Activated naive CD4-positive, alpha-beta T cell treated with anti-CD3 and anti-CD28 coated beads, Interleukin-2, amount 50 U/mL, for 24 hours (primary cell): ENCODE measurements around the gene GSTA2.

ENCODE experiments used
- H3K27ac Mint-ChIP-seq: one replicate; pipeline ENCODE4 v1.8.0; 2021; ENCODE audit warnings: mild to moderate bottlenecking, mixed read lengths
- H3K27me3 Mint-ChIP-seq: one replicate; pipeline ENCODE4 v1.8.0; 2021; ENCODE audit warnings: mixed read lengths
- H3K36me3 Mint-ChIP-seq: one replicate; pipeline ENCODE4 v1.8.0; 2021; ENCODE audit warnings: mixed read lengths
- H3K4me1 Mint-ChIP-seq: one replicate; pipeline ENCODE4 v1.8.0; 2021; ENCODE audit warnings: mixed read lengths
- H3K4me3 Mint-ChIP-seq: one replicate; pipeline ENCODE4 v1.8.0; 2021; ENCODE audit warnings: mild to moderate bottlenecking, mixed read lengths
- H3K9me3 Mint-ChIP-seq: one replicate; pipeline ENCODE4 v1.8.0; 2021; ENCODE audit warnings: mixed read lengths

Gene GSTA2

DNA sequence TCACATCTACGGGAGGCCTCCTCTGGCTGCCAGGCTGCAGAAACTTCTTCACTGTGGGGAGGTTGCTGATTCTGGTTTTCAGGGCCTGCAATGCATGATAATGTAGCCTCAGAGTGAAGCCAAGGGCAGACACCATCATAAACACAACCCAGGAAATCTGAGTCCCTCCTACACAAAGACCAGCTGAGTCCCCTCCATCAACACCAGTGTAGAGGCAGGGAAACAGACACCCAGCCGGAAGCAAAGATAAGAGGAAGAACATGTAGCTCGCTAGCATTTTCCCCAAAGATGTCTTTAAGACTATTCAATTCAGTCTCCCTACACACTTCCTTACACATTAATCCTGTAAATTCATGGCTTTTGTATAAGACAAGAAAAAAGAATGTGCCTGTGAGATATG is 23.6 kb downstream of the GSTA2 start:
- no peak overlapping the region for H3K4me3 Mint-ChIP-seq
- H3K27me3 Mint-ChIP-seq, result peaks cover 4% of the 10 kb centered on the region
- no peak overlapping the region for H3K27ac Mint-ChIP-seq
- H3K36me3 Mint-ChIP-seq, result peaks cover 1% of the 10 kb centered on the region
- H3K4me1 Mint-ChIP-seq, result no peaks in the 10 kb centered on the region
- peaks cover 7% of the 10 kb centered on the region for H3K9me3 Mint-ChIP-seq

DNA sequence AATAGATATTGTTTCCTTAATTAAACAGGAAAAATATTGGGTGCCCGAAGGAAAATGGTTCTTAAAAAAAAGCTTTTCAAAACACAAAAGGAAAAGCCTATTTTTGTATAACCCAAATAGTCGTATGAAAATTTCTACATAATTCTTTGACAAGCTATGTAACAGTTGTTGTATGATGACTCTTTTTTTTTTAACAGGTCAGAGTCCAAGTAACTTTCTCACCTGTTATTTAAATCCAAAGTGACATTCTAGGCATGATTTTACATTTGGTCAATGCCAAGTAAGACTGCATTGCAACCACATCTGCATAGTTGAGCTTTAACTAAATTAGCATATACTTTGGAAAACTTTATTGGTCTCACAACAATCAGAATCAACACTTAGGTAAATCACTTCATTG is 24.1 kb downstream of the GSTA2 start:
- H3K4me3 Mint-ChIP-seq, result no peak overlapping the region
- H3K9me3 Mint-ChIP-seq, result peaks cover 7% of the 10 kb centered on the region
- H3K4me1 Mint-ChIP-seq, result no peaks in the 10 kb centered on the region
- H3K27me3 Mint-ChIP-seq, result peaks cover 4% of the 10 kb centered on the region
- no peak overlapping the region for H3K27ac Mint-ChIP-seq
- H3K36me3 Mint-ChIP-seq, result peaks cover 1% of the 10 kb centered on the region

DNA sequence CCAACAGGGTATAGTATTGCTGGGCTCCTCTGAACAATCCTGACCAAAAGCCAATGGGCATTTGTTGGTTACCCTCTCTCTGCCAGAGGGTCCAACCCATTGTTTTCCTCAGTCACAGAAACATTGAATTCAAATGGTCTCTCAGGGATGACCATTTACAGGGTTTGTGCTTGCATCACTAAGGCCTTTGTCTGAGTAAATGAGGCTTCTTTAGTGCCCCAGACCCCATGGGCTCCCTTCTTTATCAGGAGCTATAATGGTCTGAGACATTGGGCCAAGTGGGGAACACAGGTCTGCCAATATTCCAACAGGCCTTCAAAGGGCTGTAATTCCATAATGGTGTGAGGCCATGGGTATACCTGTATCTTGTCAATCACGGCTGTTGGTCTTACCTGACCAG is 27.1 kb downstream of the GSTA2 start:
- H3K4me1 Mint-ChIP-seq, result no peaks in the 10 kb centered on the region
- no peaks in the 10 kb centered on the region for H3K36me3 Mint-ChIP-seq
- H3K9me3 Mint-ChIP-seq, result peaks cover 7% of the 10 kb centered on the region
- no peak overlapping the region for H3K4me3 Mint-ChIP-seq
- no peaks in the 10 kb centered on the region for H3K27me3 Mint-ChIP-seq
- no peak overlapping the region for H3K27ac Mint-ChIP-seq

DNA sequence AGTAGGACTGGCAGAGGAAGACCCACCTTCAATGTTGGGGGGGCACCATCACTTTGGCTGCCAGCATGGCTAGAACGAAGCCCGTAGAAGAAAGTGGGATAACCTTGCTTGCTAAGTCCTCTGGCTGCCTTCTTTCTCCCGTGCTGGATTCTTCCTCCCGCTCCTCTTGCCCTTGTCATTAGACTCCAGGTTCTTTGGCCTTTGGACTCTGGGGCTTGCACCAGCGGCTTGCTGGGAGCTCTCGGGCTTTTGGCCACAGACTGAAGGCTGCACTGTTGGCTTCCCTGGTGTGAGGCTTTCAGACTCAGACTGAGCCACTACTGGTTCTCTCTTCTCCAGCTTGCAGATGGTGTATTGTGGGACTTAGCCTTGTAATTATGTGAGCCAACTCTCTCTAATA is 28.2 kb downstream of the GSTA2 start:
- no peak overlapping the region for H3K27ac Mint-ChIP-seq
- H3K4me3 Mint-ChIP-seq, result no peak overlapping the region
- H3K36me3 Mint-ChIP-seq, result no peaks in the 10 kb centered on the region
- H3K27me3 Mint-ChIP-seq, result no peaks in the 10 kb centered on the region
- H3K4me1 Mint-ChIP-seq, result no peaks in the 10 kb centered on the region
- H3K9me3 Mint-ChIP-seq, result no peaks in the 10 kb centered on the region

DNA sequence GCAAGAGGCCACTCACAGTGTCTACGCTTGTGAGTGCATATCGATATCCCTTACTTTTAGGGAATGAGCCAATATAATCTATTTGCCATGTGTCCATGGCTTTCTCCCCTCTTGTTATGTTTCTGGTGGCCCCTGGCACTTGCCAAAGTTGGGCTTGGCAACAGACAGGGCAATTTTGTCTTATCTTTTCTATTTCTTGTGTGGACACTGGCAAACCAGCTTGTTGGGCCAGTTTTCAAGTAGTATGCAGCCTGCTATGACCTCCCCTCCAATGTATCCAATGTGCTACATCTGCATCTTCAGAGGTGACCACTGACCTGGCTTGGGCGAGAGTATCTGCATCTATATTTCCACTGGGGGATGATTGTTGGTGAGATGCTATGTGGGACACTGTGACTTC is 29.2 kb downstream of the GSTA2 start:
- no peaks in the 10 kb centered on the region for H3K36me3 Mint-ChIP-seq
- H3K4me1 Mint-ChIP-seq, result no peaks in the 10 kb centered on the region
- no peaks in the 10 kb centered on the region for H3K9me3 Mint-ChIP-seq
- H3K4me3 Mint-ChIP-seq, result no peak overlapping the region
- no peaks in the 10 kb centered on the region for H3K27me3 Mint-ChIP-seq
- H3K27ac Mint-ChIP-seq, result no peak overlapping the region

DNA sequence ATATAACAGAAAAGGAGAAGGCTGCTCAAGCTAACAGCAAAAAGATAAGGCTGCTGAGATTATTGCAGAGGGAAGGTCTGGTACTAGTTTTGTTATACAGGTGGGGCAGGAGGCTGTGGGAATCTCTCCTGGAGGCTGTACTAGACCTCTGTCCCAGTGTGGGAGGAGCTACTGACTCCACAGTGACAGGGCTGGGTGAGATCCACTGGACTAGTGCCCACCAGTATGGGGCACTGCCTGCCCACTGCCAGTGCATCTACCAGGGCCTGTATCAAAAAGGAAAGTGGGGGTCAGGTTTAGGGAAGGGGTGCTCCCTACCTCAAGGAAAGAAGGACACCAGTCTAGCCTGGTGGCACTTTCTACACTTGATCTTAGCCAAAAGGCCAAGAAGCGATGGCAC is 30.1 kb downstream of the GSTA2 start:
- H3K4me3 Mint-ChIP-seq, result no peak overlapping the region
- H3K36me3 Mint-ChIP-seq, result no peaks in the 10 kb centered on the region
- H3K9me3 Mint-ChIP-seq, result no peaks in the 10 kb centered on the region
- no peaks in the 10 kb centered on the region for H3K27me3 Mint-ChIP-seq
- no peaks in the 10 kb centered on the region for H3K4me1 Mint-ChIP-seq
- no peak overlapping the region for H3K27ac Mint-ChIP-seq

DNA sequence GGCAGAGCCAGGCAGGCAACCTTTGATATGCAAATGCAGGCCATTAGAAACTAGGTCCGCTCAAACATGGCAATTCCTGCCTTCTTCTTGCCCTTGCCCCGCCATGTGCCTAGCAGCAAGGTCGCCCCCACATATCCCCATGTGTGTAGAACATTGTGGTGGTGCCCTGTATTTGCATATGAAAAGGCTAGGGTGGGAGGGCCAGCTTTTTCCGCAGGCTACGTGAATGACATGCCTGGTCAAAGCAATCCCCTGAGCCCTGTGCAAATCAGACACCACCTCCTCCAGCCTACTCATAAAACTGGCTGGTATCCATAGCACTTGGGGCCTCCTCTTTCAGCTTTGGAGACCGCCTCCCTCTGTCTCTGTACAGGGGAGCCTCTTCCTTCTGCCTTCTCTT is 31.6 kb downstream of the GSTA2 start:
- no peaks in the 10 kb centered on the region for H3K9me3 Mint-ChIP-seq
- H3K4me1 Mint-ChIP-seq, result no peaks in the 10 kb centered on the region
- no peaks in the 10 kb centered on the region for H3K27me3 Mint-ChIP-seq
- no peak overlapping the region for H3K4me3 Mint-ChIP-seq
- H3K36me3 Mint-ChIP-seq, result no peaks in the 10 kb centered on the region
- no peak overlapping the region for H3K27ac Mint-ChIP-seq

DNA sequence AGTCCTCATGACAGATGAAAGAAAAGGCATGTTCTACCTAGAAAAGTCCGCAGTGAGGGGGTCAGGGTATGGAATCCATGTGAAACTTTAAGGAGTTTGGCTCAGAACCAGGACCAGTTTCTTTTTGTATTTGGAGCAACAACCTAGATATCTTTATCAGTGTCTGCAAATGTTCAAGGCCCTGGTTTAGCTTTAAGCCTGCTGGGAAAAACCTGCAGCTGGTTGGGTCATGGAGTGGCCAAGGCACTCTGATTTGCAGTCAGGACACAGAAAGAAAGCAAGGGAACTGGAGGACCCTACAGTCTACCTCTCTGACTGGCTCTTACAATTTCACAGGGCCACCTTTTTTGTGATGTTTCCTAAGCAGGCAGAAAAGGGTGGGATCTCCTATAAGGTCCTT is 33.7 kb downstream of the GSTA2 start:
- H3K4me3 Mint-ChIP-seq, result no peak overlapping the region
- no peaks in the 10 kb centered on the region for H3K27me3 Mint-ChIP-seq
- no peaks in the 10 kb centered on the region for H3K4me1 Mint-ChIP-seq
- H3K9me3 Mint-ChIP-seq, result no peaks in the 10 kb centered on the region
- H3K27ac Mint-ChIP-seq, result no peak overlapping the region
- no peaks in the 10 kb centered on the region for H3K36me3 Mint-ChIP-seq

DNA sequence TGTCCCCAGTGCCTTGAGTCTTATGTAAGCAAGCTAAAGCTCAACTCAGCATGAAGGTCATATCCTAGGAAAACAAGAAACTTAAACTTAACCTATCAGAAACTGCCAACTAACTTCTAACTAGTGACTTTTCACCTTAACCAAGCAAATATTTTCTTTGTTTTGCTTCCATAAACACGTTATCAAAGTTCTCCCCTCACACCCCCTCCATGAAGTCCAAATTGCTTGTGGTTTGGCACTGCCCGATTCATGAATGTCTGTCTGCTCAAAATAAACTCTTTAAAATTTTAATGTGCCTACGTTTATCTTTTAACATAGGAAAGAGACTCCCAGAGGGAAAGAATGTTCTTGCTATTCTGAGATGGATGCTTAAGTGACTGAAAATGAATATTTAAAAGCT is 34.9 kb downstream of the GSTA2 start:
- Mint-ChIP-seq H3K27ac (no peak overlapping the region), H3K9me3 (no peaks in the 10 kb centered on the region), H3K4me3 (no peak overlapping the region), H3K27me3 (no peaks in the 10 kb centered on the region), H3K36me3 (no peaks in the 10 kb centered on the region), H3K4me1 (no peaks in the 10 kb centered on the region)

DNA sequence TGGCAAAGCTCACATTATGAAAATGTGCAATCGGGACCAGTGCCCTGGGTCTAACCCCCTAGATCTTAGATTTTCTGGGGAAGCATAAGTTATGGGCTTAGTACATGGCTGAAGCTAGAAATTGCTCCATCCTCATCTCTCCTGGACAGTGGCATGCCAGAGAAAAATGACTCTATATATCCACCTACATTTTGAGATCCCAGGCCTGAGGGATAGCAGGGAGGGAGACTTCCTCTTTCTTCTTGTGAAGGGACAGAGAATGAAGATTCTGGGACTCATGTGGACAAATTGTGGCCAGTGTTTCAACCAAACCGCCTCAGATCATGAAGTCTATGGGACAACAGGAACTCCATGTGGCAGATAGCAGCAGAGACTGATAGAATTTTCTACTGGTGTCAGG is 35.4 kb downstream of the GSTA2 start:
- no peaks in the 10 kb centered on the region for H3K4me1 Mint-ChIP-seq
- no peaks in the 10 kb centered on the region for H3K36me3 Mint-ChIP-seq
- no peaks in the 10 kb centered on the region for H3K27me3 Mint-ChIP-seq
- H3K27ac Mint-ChIP-seq, result no peak overlapping the region
- H3K4me3 Mint-ChIP-seq, result no peak overlapping the region
- no peaks in the 10 kb centered on the region for H3K9me3 Mint-ChIP-seq

DNA sequence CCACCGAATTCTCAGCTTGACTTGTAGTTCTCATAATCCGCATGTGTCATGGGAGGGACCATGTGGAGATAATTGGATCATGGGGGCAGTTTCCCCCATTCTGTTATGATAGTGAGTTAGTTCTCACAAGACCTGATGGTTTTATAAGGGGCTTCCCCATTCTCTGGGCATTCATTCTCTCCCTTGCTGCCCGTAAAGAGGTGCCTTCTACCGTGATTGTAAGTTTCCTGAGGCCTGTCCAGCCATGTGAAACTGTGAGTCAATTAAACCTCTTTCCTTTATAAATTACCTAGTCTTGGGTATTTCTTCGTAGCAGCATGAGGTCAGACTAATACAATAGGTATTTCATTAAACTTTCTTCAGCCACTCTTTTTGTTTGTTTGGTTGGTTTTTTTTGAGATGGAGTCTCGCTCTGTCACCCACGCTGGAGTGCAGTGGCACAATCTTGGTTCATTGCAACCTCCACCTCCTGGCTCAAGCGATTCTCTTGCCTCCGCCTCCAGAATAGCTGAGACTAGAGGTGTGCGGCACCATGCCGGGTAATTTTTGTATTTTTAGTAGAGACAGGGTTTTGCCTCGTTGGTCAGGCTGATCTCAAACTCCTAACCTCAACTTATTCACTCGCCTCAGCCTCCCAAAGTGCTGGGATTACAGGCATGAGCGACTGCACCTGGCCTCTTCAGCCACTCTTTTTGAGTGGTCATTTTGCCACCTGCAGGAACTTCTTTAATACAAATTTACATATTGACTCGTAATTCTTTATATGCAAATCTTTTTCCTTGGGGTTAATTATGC is 36.3 kb downstream of the GSTA2 start:
- peaks cover 1% of the 10 kb centered on the region for H3K27me3 Mint-ChIP-seq

DNA sequence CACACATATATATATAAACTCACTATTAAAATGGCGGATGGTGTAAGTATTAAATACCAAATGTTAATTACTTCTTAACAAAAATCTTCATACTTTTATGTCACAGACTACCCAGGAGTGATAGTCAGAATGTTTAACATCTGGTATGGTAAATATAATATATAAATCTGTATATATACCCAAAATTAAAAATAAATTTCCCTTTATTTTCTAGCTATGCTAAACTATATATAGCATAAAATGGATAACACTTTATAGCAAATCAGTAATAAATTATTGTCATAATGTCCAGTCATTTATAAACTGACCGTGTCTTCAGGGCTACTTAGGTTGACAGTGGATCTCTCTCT is 37.1 kb downstream of the GSTA2 start:
- H3K9me3 Mint-ChIP-seq, result no peaks in the 10 kb centered on the region
- no peak overlapping the region for H3K27ac Mint-ChIP-seq
- H3K27me3 Mint-ChIP-seq, result peaks cover 1% of the 10 kb centered on the region
- no peaks in the 10 kb centered on the region for H3K4me1 Mint-ChIP-seq
- no peak overlapping the region for H3K4me3 Mint-ChIP-seq
- no peaks in the 10 kb centered on the region for H3K36me3 Mint-ChIP-seq

More for the DNA sequence above, 36.3 kb downstream of the GSTA2 start:
- H3K9me3 Mint-ChIP-seq, result no peaks in the 10 kb centered on the region
- H3K4me1 Mint-ChIP-seq, result no peaks in the 10 kb centered on the region
- no peak overlapping the region for H3K27ac Mint-ChIP-seq
- no peaks in the 10 kb centered on the region for H3K36me3 Mint-ChIP-seq
- no peak overlapping the region for H3K4me3 Mint-ChIP-seq

DNA sequence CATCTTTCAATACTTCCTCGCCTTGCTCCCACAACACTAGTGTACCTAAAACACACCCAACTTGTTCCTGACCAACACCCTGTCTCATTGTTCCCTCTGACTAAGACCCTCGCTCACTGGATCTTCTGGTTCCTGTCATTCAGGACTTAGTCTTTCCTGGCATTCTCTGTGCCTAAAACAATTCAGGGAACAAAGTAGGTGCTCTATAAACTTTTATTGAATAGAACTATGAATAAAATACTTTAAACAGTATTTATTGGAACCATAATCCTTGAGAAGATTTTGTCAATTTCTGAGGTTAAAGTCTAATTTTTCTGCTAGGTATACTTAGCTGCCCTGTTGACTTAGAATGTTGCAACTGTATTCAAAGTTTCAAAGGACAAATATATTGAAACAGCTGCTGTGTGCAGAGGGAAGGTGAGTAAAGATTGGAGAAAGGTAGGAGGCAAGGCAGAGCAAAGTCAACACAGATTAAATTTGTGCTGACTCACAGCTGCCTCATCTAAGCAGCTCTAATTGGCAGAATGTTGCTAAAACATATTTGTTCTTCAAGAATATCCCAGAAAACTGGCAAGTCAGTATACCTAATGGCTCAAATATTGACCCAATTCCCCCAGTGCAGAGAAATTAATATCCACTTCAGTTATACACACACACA is 37.6 kb downstream of the GSTA2 start:
- no peaks in the 10 kb centered on the region for H3K36me3 Mint-ChIP-seq
- no peak overlapping the region for H3K4me3 Mint-ChIP-seq
- H3K9me3 Mint-ChIP-seq, result no peaks in the 10 kb centered on the region
- H3K4me1 Mint-ChIP-seq, result no peaks in the 10 kb centered on the region
- H3K27ac Mint-ChIP-seq, result no peak overlapping the region
- H3K27me3 Mint-ChIP-seq, result peaks cover 2% of the 10 kb centered on the region

DNA sequence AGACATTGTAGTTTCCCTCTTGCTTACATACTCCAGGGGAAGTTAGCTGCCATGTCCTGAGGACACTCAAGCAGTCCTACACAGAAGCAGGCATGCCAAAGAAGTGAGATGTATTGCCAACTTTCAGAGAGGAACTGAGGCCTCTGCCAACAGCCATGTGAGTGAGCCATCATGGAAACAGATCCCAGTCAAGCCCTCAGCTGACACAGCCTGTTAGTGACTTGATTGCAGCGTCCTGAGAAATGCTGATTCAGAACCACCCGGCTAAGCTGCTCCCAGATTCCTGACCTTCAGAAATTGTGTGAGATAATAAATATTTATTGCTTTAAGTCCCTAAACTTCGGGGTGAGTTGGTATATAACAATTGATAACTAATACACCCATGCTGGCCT is 38.1 kb downstream of the GSTA2 start:
- Mint-ChIP-seq H3K27me3 (peaks cover 3% of the 10 kb centered on the region), H3K4me3 (no peak overlapping the region), H3K36me3 (no peaks in the 10 kb centered on the region), H3K4me1 (no peaks in the 10 kb centered on the region), H3K27ac (peak overlapping the region; percentile 10), H3K9me3 (no peaks in the 10 kb centered on the region)

DNA sequence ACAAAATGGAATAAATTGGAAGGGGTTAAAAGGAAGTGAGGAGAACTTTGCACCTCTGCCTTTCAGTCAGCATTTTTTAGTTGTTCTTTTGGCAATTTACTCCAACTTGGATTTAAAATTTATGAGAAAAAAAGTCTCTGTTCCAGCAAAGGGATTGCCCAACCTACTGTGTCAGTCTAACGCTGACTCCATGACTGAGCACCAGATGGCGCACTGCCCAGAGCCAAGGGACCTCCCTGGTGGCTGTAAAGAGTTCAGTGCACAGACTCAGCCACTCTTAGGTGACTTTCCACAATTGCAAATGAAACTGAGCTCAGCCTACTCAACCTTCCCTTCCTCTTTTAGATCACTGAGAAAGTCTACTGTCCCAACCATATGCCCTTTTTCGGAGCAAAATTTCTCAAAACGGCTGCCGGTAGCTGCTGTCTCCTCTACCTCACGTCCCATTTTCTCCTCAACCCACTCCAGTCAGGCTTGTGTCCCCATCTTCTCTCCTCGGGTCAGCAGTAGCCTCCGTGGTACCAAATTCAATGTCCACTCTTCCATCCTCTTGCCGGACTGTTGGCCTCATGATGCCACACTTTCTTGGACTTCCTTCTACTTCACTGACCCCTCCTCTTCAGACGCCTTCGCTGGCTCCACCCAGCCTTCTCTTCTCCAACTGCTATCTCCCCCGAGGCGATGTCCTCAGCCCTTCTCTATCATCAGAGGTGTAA is 38.7 kb downstream of the GSTA2 start:
- Mint-ChIP-seq H3K27ac (no peak overlapping the region), H3K36me3 (no peaks in the 10 kb centered on the region), H3K27me3 (peaks cover 3% of the 10 kb centered on the region), H3K9me3 (no peaks in the 10 kb centered on the region), H3K4me1 (no peaks in the 10 kb centered on the region), H3K4me3 (no peak overlapping the region)

DNA sequence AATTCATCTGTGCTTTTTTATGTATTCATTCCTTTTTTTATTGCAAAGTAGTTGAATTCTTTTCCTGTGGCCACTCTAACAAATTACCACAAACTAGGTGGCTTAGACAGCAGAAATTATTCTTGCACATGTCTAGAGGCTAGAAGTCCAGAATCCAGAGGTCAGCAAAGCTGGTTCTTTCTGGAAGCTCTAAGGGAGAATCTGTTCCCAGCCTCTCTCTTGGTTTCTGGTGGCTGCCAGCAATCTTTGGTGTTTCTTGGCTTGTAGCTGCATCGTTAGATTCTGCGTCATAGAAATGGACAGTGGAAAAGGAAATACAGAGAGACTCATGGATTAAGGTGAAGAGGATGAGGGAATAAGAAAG is 39.3 kb downstream of the GSTA2 start:
- peaks cover 3% of the 10 kb centered on the region for H3K27me3 Mint-ChIP-seq
- H3K4me3 Mint-ChIP-seq, result no peak overlapping the region
- no peaks in the 10 kb centered on the region for H3K36me3 Mint-ChIP-seq

More for the DNA sequence above, 39.3 kb downstream of the GSTA2 start:
- H3K9me3 Mint-ChIP-seq, result no peaks in the 10 kb centered on the region
- H3K27ac Mint-ChIP-seq, result no peak overlapping the region
- no peaks in the 10 kb centered on the region for H3K4me1 Mint-ChIP-seq
